ENCODE measurements around the gene GLI3. TPM values are rescaled to one million over a fixed set of nuclear protein-coding genes. Genes with fewer than 3 reads are reported as not detected.

The GLI3 gene
- polyA plus RNA-seq, 1 of the 3 experiments (the other 2 are of a cell fraction), result 0.08 TPM

GRCh38 chr7:42241424-42241823, 4.4 kb upstream of the GLI3 start (continued):
- TF ChIP-seq REST (IDR thresholded peaks at IDR 0.05; ENCODE audit: low read depth, low read length) (no peak), RCOR1 (IDR thresholded peaks at IDR 0.05; ENCODE audit: low read length) (no peak), GATA2 (CRISPR knock-in tag; IDR thresholded peaks at IDR 0.05) (no peak), ELF1 (IDR thresholded peaks at IDR 0.05) (no peak), JUND (IDR thresholded peaks at IDR 0.05) (no peak), CHD2 (IDR thresholded peaks at IDR 0.05; ENCODE audit: low read length, partially characterized antibody) (no peak), MEF2A (IDR thresholded peaks at IDR 0.05; ENCODE audit: borderline replicate concordance, low read depth) (no peak)
- TF ChIP-seq, protein P1, sequence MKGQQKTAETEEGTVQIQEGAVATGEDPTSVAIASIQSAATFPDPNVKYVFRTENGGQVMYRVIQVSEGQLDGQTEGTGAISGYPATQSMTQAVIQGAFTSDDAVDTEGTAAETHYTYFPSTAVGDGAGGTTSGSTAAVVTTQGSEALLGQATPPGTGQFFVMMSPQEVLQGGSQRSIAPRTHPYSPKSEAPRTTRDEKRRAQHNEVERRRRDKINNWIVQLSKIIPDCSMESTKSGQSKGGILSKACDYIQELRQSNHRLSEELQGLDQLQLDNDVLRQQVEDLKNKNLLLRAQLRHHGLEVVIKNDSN (IDR thresholded peaks at IDR 0.05; ENCODE audit: borderline replicate concordance, low read depth), result no peak

DNA sequence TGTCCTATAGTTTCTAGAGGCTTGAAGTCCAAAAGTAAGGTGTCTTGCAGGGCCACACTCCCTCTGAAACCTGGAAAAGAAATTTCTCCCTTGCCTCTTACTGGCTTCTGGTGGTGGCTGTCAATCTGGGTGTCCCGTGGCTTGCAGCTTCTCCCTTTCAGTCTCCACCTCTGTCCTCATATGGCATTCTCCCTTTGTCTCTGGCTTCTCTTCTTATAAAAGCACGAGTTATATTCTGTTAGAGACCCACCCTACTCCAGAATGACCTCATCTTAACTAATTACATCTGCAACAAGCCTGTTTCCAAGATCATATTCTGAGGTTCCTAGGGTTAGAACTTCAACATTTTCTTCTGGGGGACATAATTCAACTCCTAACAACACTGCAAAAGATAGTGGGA, 3.4 kb upstream of the GLI3 start:
- no peaks in the 10 kb centered on the region for H4K20me1 ChIP-seq (ENCODE audit: insufficient read depth)
- no peaks in the 10 kb centered on the region for H3K9me2 ChIP-seq
- POLR2A ChIA-PET, result no interaction called here
- no peaks in the 10 kb centered on the region for H3K36me3 ChIP-seq (replicated peaks in 1 of 2; ENCODE audit: control insufficient read depth in 1 of 2, insufficient read depth in 2 of 2, low read length in 1 of 2)
- H3K9me3 ChIP-seq, result no peaks in the 10 kb centered on the region
- H3K27me3 ChIP-seq (ENCODE audit: insufficient read depth), result peaks cover 86% of the 10 kb centered on the region
- no peak overlapping the region for H3K4me3 ChIP-seq (ENCODE audit: low read depth in 2 of 2, low read length in 1 of 2)
- peaks cover 7% of the 10 kb centered on the region for H3F3A ChIP-seq (replicated peaks; ENCODE audit: insufficient read depth)
- H3K4me2 ChIP-seq, result no peak overlapping the region
- CTCF ChIA-PET, result no interaction called here
- H2AFZ ChIP-seq (ENCODE audit: low read depth), result no peak overlapping the region
- no peaks in the 10 kb centered on the region for H3K79me2 ChIP-seq (ENCODE audit: insufficient read depth)
- WGBS (ENCODE audit: low lambda C conversion rate), result 4% methylated on average over 2 of the region's 2 CpGs
- H3K27ac ChIP-seq (ENCODE audit: low read depth in 2 of 2, low read length in 1 of 2), result no peak overlapping the region
- peaks cover 0 to 4% of the 10 kb centered on the region in 2 experiments; a peak in 2 of 4 replicates for H3K4me1 ChIP-seq (ENCODE audit: control insufficient read depth in 1 of 2, insufficient read depth in 2 of 2, low read depth in 1 of 2, low read length in 1 of 2)
- DNase-seq, result no peak
- no peak overlapping the region for H3K9ac ChIP-seq
- TF ChIP-seq, protein P2, sequence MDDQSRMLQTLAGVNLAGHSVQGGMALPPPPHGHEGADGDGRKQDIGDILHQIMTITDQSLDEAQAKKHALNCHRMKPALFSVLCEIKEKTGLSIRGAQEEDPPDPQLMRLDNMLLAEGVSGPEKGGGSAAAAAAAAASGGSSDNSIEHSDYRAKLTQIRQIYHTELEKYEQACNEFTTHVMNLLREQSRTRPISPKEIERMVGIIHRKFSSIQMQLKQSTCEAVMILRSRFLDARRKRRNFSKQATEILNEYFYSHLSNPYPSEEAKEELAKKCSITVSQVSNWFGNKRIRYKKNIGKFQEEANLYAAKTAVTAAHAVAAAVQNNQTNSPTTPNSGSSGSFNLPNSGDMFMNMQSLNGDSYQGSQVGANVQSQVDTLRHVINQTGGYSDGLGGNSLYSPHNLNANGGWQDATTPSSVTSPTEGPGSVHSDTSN (IDR thresholded peaks at IDR 0.05), result no peak
- no peak for TF ChIP-seq ZBTB33 (IDR thresholded peaks at IDR 0.05; ENCODE audit: borderline replicate concordance, low read depth)
- no peak for TF ChIP-seq REST (IDR thresholded peaks at IDR 0.05; ENCODE audit: low read depth, low read length)
- TF ChIP-seq ELF1 (IDR thresholded peaks at IDR 0.05), result no peak
- TF ChIP-seq GABPA (IDR thresholded peaks at IDR 0.05; ENCODE audit: low read depth), result no peak
- no peak for TF ChIP-seq SIN3A (IDR thresholded peaks at IDR 0.05; ENCODE audit: borderline replicate concordance, low read depth, low read length)
- TF ChIP-seq FOXM1 (IDR thresholded peaks at IDR 0.05; ENCODE audit: low read depth), result no peak
- TF ChIP-seq CTCF (IDR thresholded peaks at IDR 0.05), result no peak
- TF ChIP-seq FOSL2 (IDR thresholded peaks at IDR 0.05; ENCODE audit: borderline replicate concordance, low read depth), result no peak
- TF ChIP-seq RAD21 (IDR thresholded peaks at IDR 0.05; ENCODE audit: low read length), result no peak
- no peak for TF ChIP-seq EP300 (IDR thresholded peaks at IDR 0.05; ENCODE audit: borderline replicate concordance in 1 of 2, low read depth in 1 of 2, low read length in 1 of 2)
- TF ChIP-seq SMC3 (IDR thresholded peaks at IDR 0.05; ENCODE audit: low read depth, low read length), result no peak
- TF ChIP-seq NFIC (IDR thresholded peaks at IDR 0.05; ENCODE audit: borderline replicate concordance), result no peak

Data from SK-N-SH (cell line).